GM12874 (cell line): ENCODE data around the gene TRA2A.

ENCODE experiments used
- TF ChIP-seq, protein P1 (sequence below): IDR thresholded peaks from 2 replicates; pipeline ENCODE4 v1.5.1; 2011; ENCODE audit warnings: low read depth, mild to moderate bottlenecking, control low read depth, low read length, moderate library complexity; ENCODE audit not compliant: insufficient read depth

Gene TRA2A

GRCh38 chr7:23529262-23529859 is 2.4 kb downstream of the TRA2A start:
- TF ChIP-seq, protein P1, sequence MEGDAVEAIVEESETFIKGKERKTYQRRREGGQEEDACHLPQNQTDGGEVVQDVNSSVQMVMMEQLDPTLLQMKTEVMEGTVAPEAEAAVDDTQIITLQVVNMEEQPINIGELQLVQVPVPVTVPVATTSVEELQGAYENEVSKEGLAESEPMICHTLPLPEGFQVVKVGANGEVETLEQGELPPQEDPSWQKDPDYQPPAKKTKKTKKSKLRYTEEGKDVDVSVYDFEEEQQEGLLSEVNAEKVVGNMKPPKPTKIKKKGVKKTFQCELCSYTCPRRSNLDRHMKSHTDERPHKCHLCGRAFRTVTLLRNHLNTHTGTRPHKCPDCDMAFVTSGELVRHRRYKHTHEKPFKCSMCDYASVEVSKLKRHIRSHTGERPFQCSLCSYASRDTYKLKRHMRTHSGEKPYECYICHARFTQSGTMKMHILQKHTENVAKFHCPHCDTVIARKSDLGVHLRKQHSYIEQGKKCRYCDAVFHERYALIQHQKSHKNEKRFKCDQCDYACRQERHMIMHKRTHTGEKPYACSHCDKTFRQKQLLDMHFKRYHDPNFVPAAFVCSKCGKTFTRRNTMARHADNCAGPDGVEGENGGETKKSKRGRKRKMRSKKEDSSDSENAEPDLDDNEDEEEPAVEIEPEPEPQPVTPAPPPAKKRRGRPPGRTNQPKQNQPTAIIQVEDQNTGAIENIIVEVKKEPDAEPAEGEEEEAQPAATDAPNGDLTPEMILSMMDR: no peak

GRCh38 chr7:23524473-23524872 is 7.3 kb downstream of the TRA2A start:
- TF ChIP-seq, protein P1: no peak

GRCh38 chr7:23523486-23524075 is 8.2 kb downstream of the TRA2A start:
- TF ChIP-seq, protein P1: no peak

DNA sequence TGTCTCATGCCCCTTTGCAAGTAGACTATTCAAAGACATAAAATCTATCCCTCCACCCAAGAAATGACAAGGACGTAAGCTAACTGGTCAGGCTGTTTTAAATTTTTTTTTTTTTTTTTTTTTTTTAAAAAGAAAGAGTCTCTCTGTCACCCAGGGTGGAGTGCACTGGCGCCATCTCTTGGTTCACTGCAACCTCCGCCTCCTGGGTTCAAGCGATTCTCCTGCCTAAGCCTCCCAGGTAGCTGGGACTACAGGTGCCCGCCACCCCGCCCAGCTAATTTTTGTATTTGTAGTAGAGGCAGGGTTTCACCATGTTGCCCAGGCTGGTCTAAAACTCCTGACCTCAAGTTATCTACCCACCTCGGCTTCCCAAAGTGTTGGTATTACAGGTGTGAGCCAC is 11.2 kb downstream of the TRA2A start:
- TF ChIP-seq, protein P1: 0 out of 2 replicates have a peak, but pooled peaks have one; percentile 4

DNA sequence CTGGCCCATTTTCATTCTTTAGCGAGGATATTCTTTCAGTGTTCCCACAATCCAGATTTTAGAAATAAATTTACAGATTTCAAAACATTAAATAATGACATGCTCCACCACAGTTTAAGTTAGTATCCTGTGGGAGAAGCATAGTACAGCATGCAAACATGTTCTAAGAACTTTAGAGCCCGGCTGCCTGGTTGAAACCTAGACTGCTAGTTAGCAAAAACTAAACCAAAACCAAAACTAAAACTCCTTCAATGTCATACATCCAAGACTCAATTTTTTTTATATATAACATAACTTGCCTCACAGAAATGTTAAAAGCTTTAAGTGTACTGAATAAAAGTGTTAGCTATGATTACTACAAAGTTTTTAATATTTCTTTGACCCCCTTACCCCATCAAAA is 17.0 kb downstream of the TRA2A start:
- TF ChIP-seq, protein P1: no peak

DNA sequence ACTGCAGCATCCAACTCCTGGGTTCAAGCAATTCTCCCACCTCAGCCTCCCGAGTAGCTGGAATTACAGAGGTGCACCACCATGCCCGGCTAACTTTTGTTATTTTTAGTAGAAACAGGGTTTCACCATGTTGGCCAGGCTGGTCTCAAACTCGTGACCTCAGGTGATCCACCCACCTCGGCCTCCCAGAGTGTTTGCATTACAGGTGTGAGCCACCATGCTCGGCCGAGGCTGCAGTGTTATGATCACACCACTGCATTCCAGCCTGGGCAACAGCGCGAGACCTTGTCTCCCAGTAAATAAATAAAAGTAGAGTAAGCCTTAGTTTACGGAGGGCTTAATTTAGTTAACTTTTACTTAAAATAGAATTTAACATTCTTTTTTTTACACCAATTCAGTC is 37.8 kb downstream of the TRA2A start:
- TF ChIP-seq, protein P1: no peak

DNA sequence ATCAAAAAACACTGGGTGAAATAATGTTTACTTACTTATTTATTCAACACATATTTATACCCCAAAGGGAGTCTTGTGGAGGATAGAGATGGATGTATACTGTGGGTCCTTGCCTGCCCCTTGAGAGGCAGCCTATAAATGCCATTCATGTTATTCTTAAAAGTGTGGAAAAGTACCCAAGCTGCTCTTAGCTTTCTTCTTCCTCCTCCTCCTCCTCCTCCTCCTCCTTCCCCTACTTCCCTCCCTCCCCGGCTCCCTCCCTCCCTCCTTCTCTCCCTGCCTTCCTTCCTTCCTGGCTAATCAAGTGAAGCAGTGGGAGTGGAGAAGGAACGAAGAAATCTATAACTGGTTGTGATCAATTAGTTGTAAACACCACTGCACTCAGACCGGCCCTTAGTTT is 40.3 kb downstream of the TRA2A start:
- TF ChIP-seq, protein P1: no peak
